ENCODE data around the gene NLGN3. TPM values are rescaled to one million over a fixed set of nuclear protein-coding genes. Genes with fewer than 3 reads are reported as not detected.

NLGN3 gene
- under 1 TPM; 0.15 to 0.67 (median 0.49) TPM for polyA plus RNA-seq

GRCh38 chrX:71144651-71145050 lies at the start of gene NLGN3:
NLGN3 (plus strand) TSS chrX:71144841; CDS start chrX:71147750, 2,909 bp downstream.
- 4 to 31% (median 24%) methylated on average over 12 to 28 of the region's 28 CpGs for WGBS, 3 donors
- no peak within 1 kb of the TSS for H3K27ac ChIP-seq (ENCODE audit: low read depth, low read length)

- H3K27ac ChIP-seq (ENCODE audit: low read depth, low read length), result no peak overlapping the region
Observed at GRCh38 chrX:71095033-71095432, 49.6 kb upstream of the NLGN3 start.

GRCh38 chrX:71095555-71095980 lies 49.1 kb upstream of the NLGN3 start, which contains the start of gene FOXO4:
FOXO4 (plus strand) TSS chrX:71095851; CDS start chrX:71096529, 678 bp downstream.
- no peak within 1 kb of the TSS for H3K27ac ChIP-seq (ENCODE audit: low read depth, low read length)
- 1 to 8% (median 1%) methylated on average over 26 to 29 of the region's 29 CpGs for WGBS, 3 donors

More at GRCh38 chrX:71095033-71095432, 49.6 kb upstream of the NLGN3 start:
- 25 to 39% (median 26%) methylated on average over 5 to 6 of the region's 6 CpGs for WGBS, 3 donors

GRCh38 chrX:71095981-71096759 lies 48.5 kb upstream of the NLGN3 start:
- no peak overlapping the region for H3K27ac ChIP-seq (ENCODE audit: low read depth, low read length)
- 0 to 24% (median 0%) methylated on average over 20 to 46 of the region's 46 CpGs for WGBS, 3 donors

- no peak overlapping the region for H3K27ac ChIP-seq (ENCODE audit: low read depth, low read length)
- WGBS, 3 donors, result 2 to 37% (median 3%) methylated on average over 5 to 9 of the region's 9 CpGs
Observed at GRCh38 chrX:71096760-71097032, 47.9 kb upstream of the NLGN3 start.

GRCh38 chrX:71098302-71098701 lies 46.3 kb upstream of the NLGN3 start:
- WGBS, 3 donors, result 18 to 26% (median 18%) methylated on average over 2 of the region's 2 CpGs
- no peak overlapping the region for H3K27ac ChIP-seq (ENCODE audit: low read depth, low read length)

GRCh38 chrX:71098951-71099506 lies 45.6 kb upstream of the NLGN3 start:
- H3K27ac ChIP-seq (ENCODE audit: low read depth, low read length), result no peak overlapping the region
- 60 to 78% (median 66%) methylated on average over 5 of the region's 5 CpGs for WGBS, 3 donors

GRCh38 chrX:71099736-71100135 lies 44.9 kb upstream of the NLGN3 start:
- WGBS, 3 donors, result 71 to 97% (median 91%) methylated on average over 4 of the region's 4 CpGs
- H3K27ac ChIP-seq (ENCODE audit: low read depth, low read length), result no peak overlapping the region

GRCh38 chrX:71100581-71101505 lies 43.8 kb upstream of the NLGN3 start:
- no peak overlapping the region for H3K27ac ChIP-seq (ENCODE audit: low read depth, low read length)
- WGBS, 3 donors, result 67 to 85% (median 85%) methylated on average over 28 to 31 of the region's 31 CpGs

- WGBS, 3 donors, result 40 to 65% (median 59%) methylated on average over 2 to 3 of the region's 3 CpGs
- H3K27ac ChIP-seq (ENCODE audit: low read depth, low read length), result no peak overlapping the region
Observed at GRCh38 chrX:71102292-71102691, 42.3 kb upstream of the NLGN3 start.

GRCh38 chrX:71103110-71103983 lies 41.3 kb upstream of the NLGN3 start:
- 22 to 26% (median 23%) methylated on average over 6 to 9 of the region's 10 CpGs for WGBS, 3 donors
- no peak overlapping the region for H3K27ac ChIP-seq (ENCODE audit: low read depth, low read length)

GRCh38 chrX:71105628-71106027 lies 39.0 kb upstream of the NLGN3 start:
- H3K27ac ChIP-seq (ENCODE audit: low read depth, low read length), result no peak overlapping the region
- 82 to 96% (median 83%) methylated on average over 3 of the region's 3 CpGs for whole genome bisulfite sequencing, 3 donors

GRCh38 chrX:71106427-71106826 lies 38.2 kb upstream of the NLGN3 start, which contains the start of gene CXorf65:
CXorf65 (minus strand) TSS chrX:71106740; CDS start chrX:71106556, 184 bp downstream.
- 75 to 89% (median 79%) methylated on average over 1 of the region's 1 CpG for WGBS, 3 donors
- H3K27ac ChIP-seq (ENCODE audit: low read depth, low read length), result no peak within 1 kb of the TSS

GRCh38 chrX:71107245-71107644 lies 37.4 kb upstream of the NLGN3 start:
- WGBS, 3 donors, result 47 to 91% (median 65%) methylated on average over 4 of the region's 4 CpGs
- H3K27ac ChIP-seq (ENCODE audit: low read depth, low read length), result no peak overlapping the region

- H3K27ac ChIP-seq (ENCODE audit: low read depth, low read length), result no peak overlapping the region
- 28 to 48% (median 45%) methylated on average over 7 to 9 of the region's 9 CpGs for WGBS, 3 donors
Observed at GRCh38 chrX:71107762-71108360, 36.8 kb upstream of the NLGN3 start.

GRCh38 chrX:71109051-71109450 lies 35.6 kb upstream of the NLGN3 start:
- WGBS, 3 donors, result 78 to 93% (median 91%) methylated on average over 6 of the region's 6 CpGs
- no peak overlapping the region for H3K27ac ChIP-seq (ENCODE audit: low read depth, low read length)

GRCh38 chrX:71111141-71111843 lies 33.3 kb upstream of the NLGN3 start, which contains the start of gene IL2RG:
IL2RG (minus strand) TSS chrX:71111577; CDS start chrX:71111539, 38 bp downstream.
- WGBS, 3 donors, result 35 to 64% (median 38%) methylated on average over 7 to 8 of the region's 8 CpGs
- H3K27ac ChIP-seq (ENCODE audit: low read depth, low read length), result no peak within 1 kb of the TSS
